Endodermal cell (in vitro differentiated cells): ENCODE results near the gene TBCA. TPM values are rescaled to one million over a fixed set of nuclear protein-coding genes. Genes with fewer than 3 reads are reported as not detected.

Source experiments
- DNase-seq: peaks from one replicate; pipeline ENCODE4 v3.0.0-alpha.2; 2017
- H3K27ac ChIP-seq: 2 replicates; pipeline ENCODE4 v1.5.1; 2013; ENCODE audit warnings: mild to moderate bottlenecking, low read depth, low read length, moderate library complexity
- H3K27me3 ChIP-seq: 2 replicates; pipeline ENCODE4 v1.6.1; 2013; ENCODE audit warnings: mild to moderate bottlenecking, low read length, moderate library complexity; ENCODE audit not compliant: insufficient read depth, control insufficient read depth, poor library complexity, severe bottlenecking
- H3K36me3 ChIP-seq: 2 replicates; pipeline ENCODE4 v1.7.0; 2013; ENCODE audit warnings: mild to moderate bottlenecking, low read length, moderate library complexity; ENCODE audit not compliant: control insufficient read depth, insufficient read depth
- H3K4me1 ChIP-seq: one replicate; pipeline ENCODE4 v1.7.0; 2013; ENCODE audit warnings: low read length; ENCODE audit not compliant: control insufficient read depth, insufficient read depth
- H3K4me3 ChIP-seq: 2 replicates; pipeline ENCODE4 v1.5.1; 2013; ENCODE audit warnings: mild to moderate bottlenecking, low read length, moderate library complexity
- H3K9ac ChIP-seq: 2 replicates; pipeline ENCODE4 v1.6.1; 2013; ENCODE audit warnings: mild to moderate bottlenecking, low read length, moderate library complexity; ENCODE audit not compliant: poor library complexity, severe bottlenecking; ENCODE audit errors: extremely low read depth
- H3K9me3 ChIP-seq: 2 replicates; pipeline ENCODE4 v1.6.1; 2013; ENCODE audit warnings: mild to moderate bottlenecking, low read length, moderate library complexity; ENCODE audit not compliant: control insufficient read depth
- H3K27ac Mint-ChIP-seq: 2 replicates; pipeline ENCODE4 v1.8.0; 2020; ENCODE audit warnings: mixed read lengths
- H3K27me3 Mint-ChIP-seq: 2 replicates; pipeline ENCODE4 v1.8.0; 2021; ENCODE audit warnings: mild to moderate bottlenecking, mixed read lengths; ENCODE audit not compliant: insufficient read depth
- H3K36me3 Mint-ChIP-seq: 2 replicates; pipeline ENCODE4 v1.8.0; 2020; ENCODE audit warnings: low read depth, mixed read lengths
- H3K4me1 Mint-ChIP-seq: 2 replicates; pipeline ENCODE4 v1.8.0; 2020; ENCODE audit warnings: mixed read lengths
- H3K4me3 Mint-ChIP-seq: 2 replicates; pipeline ENCODE4 v1.8.0; 2020; ENCODE audit warnings: mild to moderate bottlenecking, moderate library complexity, mixed read lengths
- H3K9me3 Mint-ChIP-seq: 2 replicates; pipeline ENCODE4 v1.8.0; 2020; ENCODE audit warnings: mild to moderate bottlenecking, mixed read lengths
- CTCF ChIP-seq: fragments of 200-600 bp; sonication (generic); conservative IDR thresholded peaks from 2 replicates; pipeline ENCODE4 v1.5.0; 2021; ENCODE audit warnings: antibody characterized with exemption, mild to moderate bottlenecking
- whole genome bisulfite sequencing, 2 experiments: methylation state at CpG; one replicate each; pipeline versions ENCODE4 v1.1.5 to v1.1.7; 2013; ENCODE audit warnings: missing lambda C conversion rate in 2 of 2, mixed read lengths in 1 of 2; ENCODE audit not compliant: insufficient coverage in 1 of 2, insufficient read length in 1 of 2; 5-methylcytosine and 5-hydroxymethylcytosine counted together
- total RNA-seq, 2 donors: library from RNA; stranded (reverse); fragmentation: NEBNext Ultra II Directional in 1 of 2; extraction: Animal tissue kit (Norgen Biotek cat#: 25700) in 1 of 2; gene quantifications; 2 replicates in 1 of 2; 3 replicates in 1 of 2; pipeline ENCODE4 v1.2.1, GENCODE V29; 2021

The TBCA gene
- total RNA-seq, 2 donors from 2014 or later: 415 to 454 TPM

GRCh38 chr5:77791926-77792325 lies 15.8 kb upstream of the TBCA start:
- DNase-seq: no peak
- 93 to 100% methylated on average over 1 to 2 of the region's 2 CpGs for whole genome bisulfite sequencing, 2 experiments

GRCh38 chr5:77791356-77791755 lies 15.2 kb upstream of the TBCA start:
- no peak overlapping the region for H3K4me3 ChIP-seq
- DNase-seq: no peak
- WGBS, 2 experiments: 97 to 100% methylated on average over 2 of the region's 2 CpGs
- no peak overlapping the region for H3K9ac ChIP-seq
- H3K27me3 Mint-ChIP-seq: no peaks in the 10 kb centered on the region
- H3K36me3 Mint-ChIP-seq: peaks cover 6% of the 10 kb centered on the region
- TF ChIP-seq CTCF: no peak
- no peaks in the 10 kb centered on the region for H3K27me3 ChIP-seq
- H3K4me3 Mint-ChIP-seq: no peak overlapping the region
- H3K4me1 Mint-ChIP-seq: peaks cover 11% of the 10 kb centered on the region
- no peak overlapping the region for H3K27ac Mint-ChIP-seq
- H3K9me3 ChIP-seq: peaks cover 24% of the 10 kb centered on the region
- no peaks in the 10 kb centered on the region for H3K36me3 ChIP-seq
- no peaks in the 10 kb centered on the region for H3K4me1 ChIP-seq
- H3K27ac ChIP-seq: no peak overlapping the region
- H3K9me3 Mint-ChIP-seq: peaks cover 11% of the 10 kb centered on the region

More at GRCh38 chr5:77791926-77792325, 15.8 kb upstream of the TBCA start:
- Mint-ChIP-seq H3K36me3 (peaks cover 6% of the 10 kb centered on the region), H3K27ac (no peak overlapping the region), H3K4me3 (no peak overlapping the region), H3K9me3 (peaks cover 16% of the 10 kb centered on the region), H3K27me3 (no peaks in the 10 kb centered on the region), H3K4me1 (peaks cover 16% of the 10 kb centered on the region)
- Histone ChIP-seq H3K27me3 (no peaks in the 10 kb centered on the region), H3K4me1 (no peaks in the 10 kb centered on the region), H3K36me3 (no peaks in the 10 kb centered on the region), H3K9me3 (peaks cover 24% of the 10 kb centered on the region), H3K27ac (no peak overlapping the region), H3K4me3 (no peak overlapping the region), H3K9ac (no peak overlapping the region)
- no peak for TF ChIP-seq CTCF

- Mint-ChIP-seq H3K27ac (no peak overlapping the region), H3K4me1 (peaks cover 6% of the 10 kb centered on the region), H3K4me3 (no peak overlapping the region), H3K27me3 (peaks cover 24% of the 10 kb centered on the region), H3K9me3 (peaks cover 17% of the 10 kb centered on the region), H3K36me3 (peaks cover 2% of the 10 kb centered on the region)
- H3K9me3 ChIP-seq: peaks cover 28% of the 10 kb centered on the region
- H3K27ac ChIP-seq: no peak overlapping the region
- WGBS, 2 experiments: 95% methylated on average over 16 to 17 of the region's 17 CpGs
- H3K36me3 ChIP-seq: no peaks in the 10 kb centered on the region
- no peak for TF ChIP-seq CTCF
- no peak overlapping the region for H3K4me3 ChIP-seq
- no peak for DNase-seq
- H3K4me1 ChIP-seq: no peaks in the 10 kb centered on the region
- no peaks in the 10 kb centered on the region for H3K27me3 ChIP-seq
- H3K9ac ChIP-seq: no peak overlapping the region
These were observed 9.1 kb upstream of the TBCA start for GRCh38 chr5:77785229-77785628.
